ENCODE measurements around the gene SAV1. TPM values are rescaled to one million over a fixed set of nuclear protein-coding genes. Genes with fewer than 3 reads are reported as not detected.
"Not testable (repeated sequence)": the region's sequence is repeated elsewhere in the genome, so short reads cannot be mapped to it uniquely, and the experiment has no call there.

Gene SAV1
- total and polyA plus RNA-seq, 2 of the 13 experiments (the other 11 are each of a cell fraction or from before 2014, with no cell fraction given): 7.3 to 8.2 TPM

DNA sequence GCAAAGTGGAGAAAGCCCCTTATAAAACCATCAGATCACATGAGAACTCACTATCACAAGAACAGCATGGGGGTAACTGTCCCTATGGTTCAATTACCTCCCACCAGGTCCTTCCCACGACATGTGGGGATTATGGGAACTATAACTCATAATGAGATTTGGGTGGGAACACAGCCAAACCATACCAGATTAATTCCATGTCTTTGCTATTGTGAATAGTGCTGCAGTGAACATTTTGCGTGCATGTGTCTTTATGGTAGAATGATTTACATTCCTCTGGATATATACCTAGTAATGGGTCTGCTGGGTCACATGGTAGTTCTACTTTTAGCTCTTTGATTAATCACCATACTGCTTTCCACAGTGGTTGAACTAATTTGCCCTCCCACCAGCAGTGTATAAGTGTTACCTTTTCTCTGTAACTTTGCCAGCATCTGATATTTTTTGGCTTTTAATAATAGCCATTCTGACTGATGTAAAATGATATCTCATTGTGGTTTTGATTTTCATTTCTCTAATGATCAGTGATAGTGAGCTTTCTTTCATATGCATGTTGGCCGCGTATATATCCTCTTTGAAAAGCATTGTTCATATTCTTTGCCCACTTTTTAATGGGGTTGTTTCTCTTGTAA lies 29.7 kb upstream of the SAV1 start (continued):
- TF ChIP-seq, protein P1, sequence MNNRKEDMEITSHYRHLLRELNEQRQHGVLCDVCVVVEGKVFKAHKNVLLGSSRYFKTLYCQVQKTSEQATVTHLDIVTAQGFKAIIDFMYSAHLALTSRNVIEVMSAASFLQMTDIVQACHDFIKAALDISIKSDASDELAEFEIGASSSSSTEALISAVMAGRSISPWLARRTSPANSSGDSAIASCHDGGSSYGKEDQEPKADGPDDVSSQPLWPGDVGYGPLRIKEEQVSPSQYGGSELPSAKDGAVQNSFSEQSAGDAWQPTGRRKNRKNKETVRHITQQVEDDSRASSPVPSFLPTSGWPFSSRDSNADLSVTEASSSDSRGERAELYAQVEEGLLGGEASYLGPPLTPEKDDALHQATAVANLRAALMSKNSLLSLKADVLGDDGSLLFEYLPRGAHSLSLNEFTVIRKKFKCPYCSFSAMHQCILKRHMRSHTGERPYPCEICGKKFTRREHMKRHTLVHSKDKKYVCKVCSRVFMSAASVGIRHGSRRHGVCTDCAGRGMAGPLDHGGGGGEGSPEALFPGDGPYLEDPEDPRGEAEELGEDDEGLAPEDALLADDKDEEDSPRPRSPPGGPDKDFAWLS (CRISPR knock-in tag; IDR thresholded peaks at IDR 0.05; ENCODE audit: borderline replicate concordance): no peak
- TF ChIP-seq, protein P2, sequence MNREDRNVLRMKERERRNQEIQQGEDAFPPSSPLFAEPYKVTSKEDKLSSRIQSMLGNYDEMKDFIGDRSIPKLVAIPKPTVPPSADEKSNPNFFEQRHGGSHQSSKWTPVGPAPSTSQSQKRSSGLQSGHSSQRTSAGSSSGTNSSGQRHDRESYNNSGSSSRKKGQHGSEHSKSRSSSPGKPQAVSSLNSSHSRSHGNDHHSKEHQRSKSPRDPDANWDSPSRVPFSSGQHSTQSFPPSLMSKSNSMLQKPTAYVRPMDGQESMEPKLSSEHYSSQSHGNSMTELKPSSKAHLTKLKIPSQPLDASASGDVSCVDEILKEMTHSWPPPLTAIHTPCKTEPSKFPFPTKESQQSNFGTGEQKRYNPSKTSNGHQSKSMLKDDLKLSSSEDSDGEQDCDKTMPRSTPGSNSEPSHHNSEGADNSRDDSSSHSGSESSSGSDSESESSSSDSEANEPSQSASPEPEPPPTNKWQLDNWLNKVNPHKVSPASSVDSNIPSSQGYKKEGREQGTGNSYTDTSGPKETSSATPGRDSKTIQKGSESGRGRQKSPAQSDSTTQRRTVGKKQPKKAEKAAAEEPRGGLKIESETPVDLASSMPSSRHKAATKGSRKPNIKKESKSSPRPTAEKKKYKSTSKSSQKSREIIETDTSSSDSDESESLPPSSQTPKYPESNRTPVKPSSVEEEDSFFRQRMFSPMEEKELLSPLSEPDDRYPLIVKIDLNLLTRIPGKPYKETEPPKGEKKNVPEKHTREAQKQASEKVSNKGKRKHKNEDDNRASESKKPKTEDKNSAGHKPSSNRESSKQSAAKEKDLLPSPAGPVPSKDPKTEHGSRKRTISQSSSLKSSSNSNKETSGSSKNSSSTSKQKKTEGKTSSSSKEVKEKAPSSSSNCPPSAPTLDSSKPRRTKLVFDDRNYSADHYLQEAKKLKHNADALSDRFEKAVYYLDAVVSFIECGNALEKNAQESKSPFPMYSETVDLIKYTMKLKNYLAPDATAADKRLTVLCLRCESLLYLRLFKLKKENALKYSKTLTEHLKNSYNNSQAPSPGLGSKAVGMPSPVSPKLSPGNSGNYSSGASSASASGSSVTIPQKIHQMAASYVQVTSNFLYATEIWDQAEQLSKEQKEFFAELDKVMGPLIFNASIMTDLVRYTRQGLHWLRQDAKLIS (CRISPR knock-in tag; IDR thresholded peaks at IDR 0.05): no peak
- no peak for TF ChIP-seq SNAI1 (CRISPR knock-in tag; IDR thresholded peaks at IDR 0.05; ENCODE audit: borderline replicate concordance)
- TF ChIP-seq ZMYM4 (CRISPR knock-in tag; IDR thresholded peaks at IDR 0.05): no peak
- TF ChIP-seq ZNF253 (CRISPR knock-in tag; IDR thresholded peaks at IDR 0.05; ENCODE audit: borderline replicate concordance): no peak

DNA sequence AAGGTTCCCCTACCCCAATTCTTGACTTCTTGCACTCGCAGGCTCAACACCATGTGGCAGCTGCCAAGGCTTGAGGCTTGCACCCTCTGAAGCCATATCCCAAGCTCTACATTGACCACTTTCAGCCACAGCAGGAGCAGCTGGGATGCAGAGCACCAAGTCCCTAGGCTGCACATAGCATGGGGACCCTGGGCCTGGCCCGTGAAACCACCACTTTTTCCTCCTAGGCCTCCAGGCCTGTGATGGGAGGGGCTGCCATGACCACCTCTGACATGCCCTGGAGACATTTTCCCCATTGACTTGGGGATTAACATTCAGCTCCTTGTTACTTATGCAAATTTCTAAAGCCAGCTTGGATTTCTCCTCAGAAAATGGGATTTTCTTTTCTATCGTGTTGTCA lies 26.2 kb upstream of the SAV1 start:
- not testable (repeated sequence) for ATAC-seq, FAIRE-seq

More for the DNA sequence above, 26.2 kb upstream of the SAV1 start:
- H2AFZ ChIP-seq (ENCODE audit: low read length); H3K9me3 ChIP-seq (ENCODE audit: low read length); H3K4me3 ChIP-seq (replicated peaks in 1 of 3; ENCODE audit: insufficient read depth in 1 of 3, low read depth in 2 of 3, low read length in 3 of 3); H3K4me2 ChIP-seq (ENCODE audit: low read depth, low read length); POLR2A ChIA-PET; in situ Hi-C loops (cut with HindIII; ENCODE audit: extremely low pct_ligation_motif_present, low pct_unique_long_range_greater_than_20kb); H3K36me3 ChIP-seq (replicated peaks in 1 of 2; ENCODE audit: control insufficient read depth in 1 of 2, insufficient read depth in 2 of 2, low read length in 2 of 2); DNase-seq (ENCODE audit: low spot score); H3K27me3 ChIP-seq (ENCODE audit: control insufficient read depth in 1 of 2, insufficient read depth in 2 of 2, low read length in 2 of 2); H3K4me1 ChIP-seq (ENCODE audit: insufficient read depth, low read length); H3K79me2 ChIP-seq (ENCODE audit: insufficient read depth, low read length); BruUV-seq (replicated peaks); H3K27ac ChIP-seq (ENCODE audit: extremely low read length, insufficient read depth, low read length); CTCF ChIA-PET (ENCODE audit: low intra/inter-chr PET ratio, low total read pairs); H3K9ac ChIP-seq (ENCODE audit: insufficient read depth, low read depth, low read length); intact Hi-C loops (cut with micrococcal nuclease; ENCODE audit: unreplicated experiment); H4K20me1 ChIP-seq (ENCODE audit: insufficient read depth, low read length): not testable (repeated sequence)
- WGBS (ENCODE audit: low lambda C conversion rate): 82% methylated on average over 2 of the region's 3 CpGs
